Retina (tissue), 1 donor: ENCODE measurements around the gene CHST1.

ENCODE experiments used
- DNase-seq: peaks from one replicate; pipeline ENCODE4 v3.0.0-alpha.2; 2016

CHST1 gene

DNA sequence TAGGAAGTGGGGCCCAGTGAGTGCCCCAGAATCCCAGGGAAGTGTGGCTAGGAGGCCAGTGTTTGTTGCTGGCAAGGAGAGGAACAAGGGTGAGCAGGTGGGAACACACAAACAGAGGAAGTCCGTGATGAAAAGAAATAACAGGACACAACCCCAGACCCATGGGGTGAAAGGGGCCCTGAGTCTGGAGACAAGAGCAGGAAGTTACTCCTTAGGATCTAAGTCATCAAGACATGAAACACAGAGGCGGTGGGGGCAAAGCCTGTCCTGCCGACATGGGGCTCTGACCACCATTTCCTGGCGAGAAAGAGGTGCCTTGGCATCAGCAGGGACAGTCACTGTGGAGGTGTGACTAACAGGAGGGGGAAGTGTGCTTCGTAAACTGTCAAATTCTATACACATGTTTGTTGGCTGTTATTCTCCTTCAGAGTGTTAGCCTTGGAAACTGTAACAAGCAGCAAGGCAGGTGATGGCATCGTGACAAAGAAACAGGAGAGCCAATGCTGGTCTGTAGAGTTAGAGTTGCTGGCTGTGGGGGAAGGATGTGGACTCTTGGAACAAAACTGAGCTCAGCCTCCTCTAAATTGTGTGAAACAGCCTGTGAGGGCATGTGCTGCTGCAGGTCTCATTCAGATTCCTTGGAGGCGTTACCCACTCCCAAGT is 21.7 kb downstream of the CHST1 start:
- no peak for DNase-seq

DNA sequence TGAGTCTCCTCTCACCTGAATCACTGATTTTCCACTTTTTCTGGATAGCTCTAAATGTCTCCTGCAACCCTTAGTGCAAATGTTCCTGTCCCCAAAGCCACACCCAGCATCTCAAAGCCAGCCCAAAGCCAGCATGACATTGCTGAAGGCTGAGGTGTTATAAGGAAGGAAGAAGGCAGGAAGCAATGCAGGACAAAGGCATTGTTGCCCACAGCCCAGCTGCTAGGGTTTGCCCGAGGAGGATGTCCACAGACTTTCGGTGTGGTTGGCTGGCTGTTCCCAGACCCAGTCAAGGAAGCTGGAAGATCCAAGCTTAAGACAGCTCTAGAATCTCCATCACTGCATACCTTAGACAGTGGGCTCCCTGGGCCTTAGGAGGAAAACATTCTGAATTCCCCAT is 23.5 kb downstream of the CHST1 start:
- no peak for DNase-seq

- DNase-seq = no peak
Observed at GRCh38 chr11:45638051-45638450, 27.4 kb downstream of the CHST1 start.

DNA sequence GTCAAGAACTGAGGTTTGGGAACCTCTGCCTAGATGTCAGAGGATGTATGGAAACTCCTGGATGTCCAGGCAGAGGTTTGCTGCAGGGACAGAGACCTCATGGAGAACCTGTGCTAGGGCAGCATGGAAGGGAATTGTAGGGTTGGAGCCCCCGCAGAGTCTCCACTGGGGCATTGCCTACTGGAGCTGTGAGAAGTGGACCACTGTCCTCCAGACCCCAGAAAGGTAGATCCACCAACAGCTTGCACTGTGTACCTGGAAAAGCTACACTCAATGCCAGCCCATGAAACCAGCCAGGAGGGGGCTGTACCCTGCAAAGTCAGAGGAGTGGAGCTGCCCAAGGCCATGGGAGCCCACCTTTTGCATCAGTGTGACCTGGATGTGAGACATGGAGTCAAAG is 29.5 kb downstream of the CHST1 start:
- no peak for DNase-seq

DNA sequence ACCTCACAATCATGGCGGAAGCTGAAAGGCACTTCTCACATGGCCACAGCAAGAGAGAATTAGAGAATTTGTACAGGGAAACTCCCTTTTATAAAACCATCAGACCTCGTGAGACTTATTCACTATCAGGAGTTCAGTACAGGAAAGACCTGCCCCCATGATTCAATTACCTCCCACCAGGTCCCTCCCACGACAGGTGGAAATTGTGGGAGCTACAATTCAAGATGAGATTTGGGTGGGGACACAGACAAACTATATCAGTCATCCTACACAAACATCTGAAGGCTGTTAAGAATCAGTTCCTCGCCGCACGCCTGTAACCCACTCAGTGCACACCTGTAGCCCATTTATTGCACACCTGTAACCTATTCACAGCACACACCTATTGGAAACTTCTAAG is 39.8 kb downstream of the CHST1 start:
- no peak for DNase-seq

GRCh38 chr11:45624095-45624494 is 41.3 kb downstream of the CHST1 start:
- DNase-seq = no peak

DNA sequence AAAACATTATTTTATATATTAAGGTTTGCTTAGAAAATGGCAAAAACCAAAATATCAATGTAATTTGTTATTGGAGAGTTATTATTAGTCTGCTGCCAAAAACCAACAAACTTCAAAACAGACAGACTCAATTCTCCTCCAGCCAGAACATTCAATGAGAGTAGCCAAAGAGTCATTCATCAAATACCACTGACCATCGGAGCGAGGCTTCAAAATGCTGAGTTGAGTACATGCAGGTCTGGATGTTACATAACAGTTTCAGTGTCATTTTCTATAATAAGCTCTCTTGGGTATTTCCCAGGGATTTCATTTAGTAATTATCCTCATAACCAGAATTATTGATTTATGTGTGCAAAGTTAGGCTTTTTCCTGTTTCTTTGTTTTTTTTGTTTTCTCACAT is 42.6 kb downstream of the CHST1 start:
- no peak for DNase-seq

DNA sequence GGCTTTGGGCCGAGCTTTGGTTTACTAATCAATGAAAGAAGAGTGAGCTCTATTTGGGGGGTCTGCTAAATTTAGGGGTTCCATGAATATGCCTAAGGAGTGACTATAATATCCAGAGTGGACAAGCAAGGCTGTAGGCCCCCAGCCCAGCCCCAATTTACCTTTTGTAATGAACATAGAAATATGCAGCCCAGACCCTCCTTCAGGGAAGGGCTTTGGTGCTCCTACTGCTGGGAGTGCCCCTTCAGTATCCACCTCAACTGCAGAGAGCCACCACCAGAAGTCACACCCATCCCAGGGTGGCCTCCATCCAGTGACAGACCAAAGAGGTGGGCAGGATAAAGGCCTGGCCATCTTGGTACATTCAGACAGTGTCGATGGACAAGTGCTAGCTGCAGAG is 43.1 kb downstream of the CHST1 start:
- no peak for DNase-seq

- no peak for DNase-seq
Observed at GRCh38 chr11:45621588-45621987, 43.8 kb downstream of the CHST1 start.

GRCh38 chr11:45620243-45620642 is 45.2 kb downstream of the CHST1 start:
- DNase-seq = no peak

DNA sequence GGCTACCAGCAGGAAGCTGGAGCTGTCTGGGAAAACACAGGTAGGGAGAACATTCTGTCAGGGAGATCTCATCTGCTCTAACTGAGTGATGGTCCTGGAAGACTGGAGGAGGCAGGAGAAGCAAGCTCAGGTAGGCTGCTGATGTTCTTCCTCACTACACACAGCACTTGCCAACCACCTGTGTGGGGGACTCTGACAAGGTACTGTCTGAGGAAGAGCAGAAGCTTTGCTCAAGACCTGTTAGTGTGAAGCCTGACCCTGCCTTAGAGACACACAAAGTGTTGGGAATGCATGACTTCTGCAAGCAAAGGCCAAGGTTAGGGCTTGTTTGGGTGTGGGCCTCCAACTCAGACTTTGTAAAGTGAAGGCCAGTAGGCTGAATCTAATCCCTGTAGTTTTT is 46.5 kb downstream of the CHST1 start:
- DNase-seq = no peak

DNA sequence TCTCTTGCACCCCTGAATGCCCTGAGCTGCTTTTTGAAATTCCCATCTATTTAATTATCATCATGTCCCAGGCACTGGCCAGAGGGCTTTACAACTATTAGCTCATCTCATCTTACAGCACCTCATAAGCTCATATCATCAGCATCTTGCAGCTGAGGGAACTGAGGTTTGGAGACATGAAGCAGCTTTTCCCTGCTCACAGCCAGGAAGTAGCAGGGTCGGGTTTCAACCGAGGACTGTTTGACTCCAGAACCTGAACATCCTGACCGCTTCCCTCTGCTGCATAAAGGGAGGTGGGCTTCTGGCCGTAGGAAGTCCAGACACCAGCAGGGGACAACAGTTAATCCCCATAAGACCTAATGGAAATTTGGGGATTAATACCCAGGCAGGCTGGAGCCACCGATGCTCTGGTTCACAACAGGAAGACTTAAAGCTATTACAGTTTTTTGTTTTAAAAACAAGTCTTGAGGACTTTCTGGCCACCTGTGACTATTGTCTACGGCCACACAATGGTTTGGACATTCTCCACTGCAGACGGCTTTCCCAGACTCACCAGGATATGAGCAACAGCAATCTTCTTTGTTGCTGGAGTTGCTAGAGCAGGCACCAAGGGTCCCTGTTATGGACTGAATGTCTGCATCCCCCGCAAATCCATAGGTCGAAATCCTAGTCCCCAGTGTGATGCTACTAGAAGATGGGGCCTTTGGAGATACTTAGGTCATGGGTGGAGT is 47.4 kb downstream of the CHST1 start:
- DNase-seq = no peak

DNA sequence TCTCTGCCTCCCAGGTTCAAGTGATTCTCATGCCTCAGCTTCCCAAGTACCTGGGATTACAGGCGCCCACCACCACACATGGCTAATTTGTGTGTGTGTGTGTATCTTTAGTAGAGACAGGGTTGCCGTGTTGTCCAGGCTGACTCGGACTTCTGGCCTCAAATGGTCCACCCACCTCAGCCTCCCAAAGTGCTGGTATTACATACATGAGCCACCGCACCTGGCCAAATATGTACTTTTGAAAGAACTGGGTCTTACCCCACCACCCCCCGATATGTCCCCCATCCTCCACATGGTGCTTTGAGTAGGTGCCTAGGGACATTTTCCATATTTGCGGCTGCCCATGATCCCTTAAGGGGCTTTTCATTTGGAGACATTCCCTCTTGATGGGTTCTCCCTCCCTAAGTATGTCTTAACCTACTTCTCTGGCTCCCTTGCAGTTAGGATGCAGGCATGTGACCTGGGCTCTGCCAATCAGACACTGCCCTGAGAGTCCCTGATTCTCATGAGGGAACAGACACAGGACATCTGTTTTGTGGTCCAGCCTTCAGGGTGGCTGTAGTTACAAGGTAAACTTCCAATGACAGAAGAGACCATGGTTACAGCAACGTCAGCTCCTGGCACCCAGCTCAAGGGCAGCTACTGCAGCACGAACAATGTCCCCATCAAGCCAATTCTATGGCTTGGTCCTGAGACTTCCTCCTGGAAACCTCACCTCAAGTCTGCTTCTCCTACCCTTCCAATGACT is 48.4 kb downstream of the CHST1 start:
- no peak for DNase-seq

DNA sequence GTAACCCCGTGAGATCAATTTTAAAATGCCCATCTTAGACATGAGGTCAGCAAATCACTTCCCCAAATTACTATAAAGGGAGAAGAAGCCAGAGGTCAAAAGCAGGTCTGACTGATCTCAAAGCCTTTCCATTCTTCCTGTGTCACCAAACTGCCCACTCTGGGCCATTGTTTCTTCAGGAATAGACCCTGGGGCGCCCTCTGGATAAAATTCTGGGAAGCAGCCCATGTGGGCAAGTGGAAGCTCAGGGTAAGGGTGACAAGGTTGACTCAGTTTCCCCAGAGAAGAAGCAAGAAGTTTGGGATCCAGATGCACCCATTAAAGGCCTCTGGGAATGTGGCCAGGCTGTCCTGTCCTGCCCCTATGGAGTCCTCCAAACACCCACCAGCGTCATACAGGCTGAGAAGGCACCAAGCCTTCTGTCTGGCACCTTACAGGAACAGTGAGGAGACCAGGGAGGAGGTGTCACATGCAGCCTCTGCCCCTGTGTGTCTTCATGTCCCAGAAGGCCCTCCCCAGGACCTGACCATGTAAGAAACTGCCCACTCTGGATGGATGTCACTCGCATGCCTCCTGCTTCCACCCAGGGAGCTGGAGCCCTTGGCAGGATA is 50.1 kb downstream of the CHST1 start:
- DNase-seq = no peak

GRCh38 chr11:45614196-45614828 is 51.1 kb downstream of the CHST1 start:
- DNase-seq = no peak

- no peak for DNase-seq
Observed at GRCh38 chr11:45610627-45611026, 54.8 kb downstream of the CHST1 start.

DNA sequence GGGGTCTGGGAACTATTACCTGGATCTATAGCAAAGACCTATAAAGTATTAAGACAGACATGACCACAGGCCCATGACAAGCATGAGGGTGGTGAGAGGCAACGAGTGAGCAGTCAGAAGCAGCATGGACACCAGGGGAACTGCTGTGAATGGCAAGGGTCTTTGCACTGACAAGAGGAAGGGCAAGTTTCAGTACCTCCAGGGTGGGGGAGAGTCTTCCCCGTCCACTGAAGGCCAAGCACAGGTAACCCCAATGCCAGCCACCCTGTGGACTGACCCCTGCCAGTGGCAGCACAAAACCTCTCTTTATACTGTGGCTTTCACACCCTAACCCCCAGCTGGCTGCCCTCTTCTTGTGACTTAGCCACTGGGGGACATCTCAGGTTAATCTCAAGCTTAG is 55.5 kb downstream of the CHST1 start:
- DNase-seq = no peak

GRCh38 chr11:45609337-45609736 is 56.1 kb downstream of the CHST1 start:
- no peak for DNase-seq

DNA sequence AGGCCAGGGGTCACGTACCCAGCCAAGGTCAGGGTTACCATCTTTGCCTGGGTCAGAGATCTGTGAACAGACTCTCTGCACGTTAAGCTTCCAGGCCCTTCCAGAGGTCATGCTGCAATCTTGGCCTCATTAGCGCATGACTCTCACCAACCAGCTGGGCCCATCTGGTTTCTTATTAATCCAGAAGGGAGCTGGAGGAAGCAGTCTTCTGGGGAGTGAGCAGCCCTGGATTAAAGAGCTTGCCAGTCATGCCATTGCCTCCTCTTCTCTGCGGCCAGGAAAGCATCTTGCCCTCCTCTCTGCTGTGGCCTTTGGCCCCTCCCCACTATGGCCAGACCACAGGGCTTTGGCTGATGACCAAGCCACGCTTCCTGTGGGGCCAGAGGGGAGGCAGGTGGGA is 57.4 kb downstream of the CHST1 start:
- no peak for DNase-seq

DNA sequence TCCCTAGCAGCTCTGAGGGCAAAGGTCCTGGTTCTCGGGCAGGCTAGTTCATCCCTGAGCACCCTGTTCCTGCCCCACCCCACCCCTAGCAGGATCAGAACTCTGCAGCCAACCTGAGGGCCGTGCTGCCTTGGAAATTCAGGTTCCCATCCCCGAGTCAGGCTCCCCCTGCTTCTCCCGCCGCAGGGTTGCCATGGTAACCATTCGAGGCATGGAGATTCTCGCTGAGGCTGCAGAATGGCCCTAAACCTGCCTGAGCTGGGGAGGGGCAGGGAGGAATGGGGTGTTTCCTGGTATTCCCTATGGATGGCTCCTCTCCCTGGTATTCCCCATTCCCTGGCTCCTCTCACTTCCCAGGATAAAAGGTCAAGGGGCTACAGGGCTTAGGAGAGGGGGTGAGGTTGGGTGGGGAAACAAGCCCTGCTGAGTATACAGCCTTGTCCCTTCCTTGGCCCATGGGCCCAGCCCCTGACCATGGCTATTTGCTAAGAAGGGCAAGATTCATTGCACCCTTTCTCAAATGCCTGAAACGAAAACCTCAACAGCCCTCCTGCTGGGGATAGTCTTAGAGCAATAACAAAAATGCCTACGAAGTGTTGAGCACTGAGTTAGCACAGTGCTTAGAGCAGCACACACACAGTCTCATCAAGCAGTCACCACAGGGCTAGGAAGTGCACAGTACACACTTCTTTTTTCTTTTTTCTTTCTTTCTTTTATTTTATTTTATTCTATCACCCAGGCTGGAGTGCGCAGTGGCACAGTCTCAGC is 58.7 kb downstream of the CHST1 start:
- DNase-seq = peak; percentile 77

DNA sequence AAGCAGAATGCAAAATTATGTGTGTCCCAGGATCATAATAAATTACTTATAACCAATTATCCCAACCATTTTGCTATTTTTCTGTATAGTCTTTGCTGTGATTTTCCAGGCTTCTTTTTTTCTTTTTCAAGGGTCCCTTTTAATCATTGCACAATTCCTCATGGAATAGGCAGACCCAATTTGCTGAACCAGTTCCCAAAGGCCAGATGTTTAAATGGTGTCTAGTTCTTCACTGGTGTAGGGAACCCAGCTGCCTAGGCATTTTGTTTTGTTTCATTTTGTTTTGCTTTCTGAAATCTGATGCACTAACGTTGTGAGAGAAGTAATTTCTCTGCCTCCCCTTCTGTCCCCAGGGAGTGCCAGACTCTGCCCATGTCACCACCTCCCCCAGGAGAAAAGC is 60.4 kb downstream of the CHST1 start:
- DNase-seq = no peak

DNA sequence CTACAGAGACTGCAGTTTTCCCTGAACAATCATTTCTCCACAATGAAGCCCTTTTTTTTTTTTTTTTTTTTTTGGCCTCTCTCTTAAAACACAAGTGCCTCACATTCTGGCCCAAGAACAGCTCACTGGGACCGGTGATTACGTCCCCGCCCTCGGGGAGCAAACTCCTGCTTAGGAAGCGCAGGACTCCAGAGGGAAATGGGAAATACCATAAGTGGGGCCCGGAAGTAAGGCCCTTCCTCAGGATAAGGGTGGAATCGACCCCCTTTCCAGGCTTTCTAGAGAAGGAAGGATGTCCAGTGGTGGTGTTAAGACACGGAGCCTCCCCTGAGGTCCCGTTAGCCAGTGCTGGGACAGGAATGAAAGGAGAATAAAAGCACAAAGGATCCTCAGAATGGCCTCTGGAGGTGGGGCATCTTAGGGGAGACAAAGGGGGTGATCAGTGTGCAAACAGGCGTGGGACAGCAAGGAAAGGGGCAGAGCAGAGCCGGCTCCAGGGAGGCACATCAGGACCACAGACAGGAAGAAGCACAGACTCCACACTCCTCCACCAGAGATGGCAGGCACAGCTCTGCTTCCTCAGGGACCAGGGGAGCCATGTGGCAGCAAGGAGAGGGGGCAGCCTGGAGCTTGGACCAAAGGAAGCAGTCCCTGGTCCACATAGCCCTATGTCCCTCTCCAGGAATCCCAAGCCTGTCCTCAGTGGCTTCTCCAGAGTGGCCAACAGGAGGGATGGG is 61.3 kb downstream of the CHST1 start:
- DNase-seq = no peak
